SKM-1 (cell line): ENCODE data around the gene SGPL1.

Source experiments
- DNase-seq: peaks from one replicate; lab custom pipeline; 2025; ENCODE audit not compliant: unreplicated experiment; lab: John Stamatoyannopoulos, UW

The SGPL1 gene

DNA sequence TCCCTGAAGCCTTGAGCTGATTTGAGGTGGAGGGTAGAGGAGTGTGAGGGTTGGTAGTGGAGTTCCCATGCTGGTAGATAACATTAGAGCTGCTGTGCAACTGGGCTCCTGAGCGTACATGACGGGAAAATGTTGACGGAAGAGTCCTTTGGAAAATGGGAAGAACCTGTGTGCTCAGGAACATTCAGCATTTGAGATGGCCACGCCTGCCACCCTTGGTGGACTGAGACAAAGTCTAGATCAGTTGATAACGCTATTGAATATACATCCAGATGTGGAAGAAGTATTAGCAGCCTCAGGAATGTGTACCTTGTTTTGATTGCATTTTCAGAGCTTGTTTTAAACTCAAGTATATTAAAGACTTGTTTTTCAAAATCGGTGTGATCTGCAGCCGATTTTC is 56.5 kb downstream of the SGPL1 start:
- DNase-seq, result no peak

DNA sequence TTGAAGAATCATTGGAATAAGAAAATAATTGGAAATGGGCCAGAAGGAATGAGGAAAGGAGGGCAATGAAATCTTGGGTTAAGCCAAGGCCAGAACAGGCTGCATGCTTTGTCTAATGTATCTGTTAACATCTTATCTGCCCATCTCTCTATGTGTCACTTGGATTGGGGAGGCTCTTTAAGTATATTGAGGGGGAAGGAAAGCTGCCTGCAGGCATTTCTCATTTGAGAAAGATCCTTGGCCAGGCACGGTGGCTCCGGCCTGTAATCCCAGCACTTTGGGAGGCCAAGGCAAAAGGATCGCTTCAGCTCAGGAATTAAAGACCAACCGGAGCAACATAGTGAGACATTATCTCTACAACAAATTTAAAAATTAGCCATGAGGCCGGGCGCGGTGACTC is 58.3 kb downstream of the SGPL1 start:
- DNase-seq, result no peak

DNA sequence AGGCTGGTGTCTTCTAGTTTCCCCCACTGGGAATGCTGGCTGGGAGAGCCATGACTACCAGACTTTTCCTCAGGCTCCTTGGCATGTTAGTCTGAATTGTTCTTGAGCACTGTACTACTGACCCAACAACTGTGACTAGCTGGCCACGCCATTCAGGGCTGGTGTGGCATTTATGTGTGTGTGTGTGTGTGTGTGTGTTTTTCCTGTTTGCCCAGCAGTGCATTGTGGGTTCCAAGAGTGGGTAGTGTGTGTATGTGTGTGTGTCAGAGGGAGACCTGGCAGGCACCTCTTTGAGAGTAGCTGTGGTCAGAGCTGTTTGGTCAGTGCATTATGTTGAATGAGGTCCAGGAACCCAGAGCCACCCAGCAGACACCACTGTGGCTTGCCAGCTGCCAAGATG is 63.5 kb downstream of the SGPL1 start:
- no peak for DNase-seq

DNA sequence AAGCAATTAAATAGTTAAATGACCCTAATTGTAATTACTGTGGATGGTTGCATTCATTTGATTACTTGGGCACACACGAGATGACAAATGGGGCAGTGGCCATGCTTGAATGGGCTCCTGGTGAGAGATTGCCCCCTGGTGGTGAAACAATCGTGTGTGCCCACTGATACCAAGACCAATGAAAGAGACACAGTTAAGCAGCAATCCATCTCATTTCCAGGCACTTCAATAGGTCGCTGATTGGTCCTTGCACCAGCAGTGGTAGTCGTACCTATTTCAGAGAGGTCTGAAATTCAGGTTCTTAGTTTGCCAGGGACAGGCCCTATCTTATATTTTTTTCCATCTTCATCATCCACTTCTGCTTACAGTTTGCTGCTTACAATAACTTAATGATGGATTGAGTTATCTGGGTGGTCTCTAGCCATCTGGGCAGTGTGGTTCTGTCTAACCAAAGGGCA is 64.4 kb downstream of the SGPL1 start:
- DNase-seq, result peak; percentile 41

DNA sequence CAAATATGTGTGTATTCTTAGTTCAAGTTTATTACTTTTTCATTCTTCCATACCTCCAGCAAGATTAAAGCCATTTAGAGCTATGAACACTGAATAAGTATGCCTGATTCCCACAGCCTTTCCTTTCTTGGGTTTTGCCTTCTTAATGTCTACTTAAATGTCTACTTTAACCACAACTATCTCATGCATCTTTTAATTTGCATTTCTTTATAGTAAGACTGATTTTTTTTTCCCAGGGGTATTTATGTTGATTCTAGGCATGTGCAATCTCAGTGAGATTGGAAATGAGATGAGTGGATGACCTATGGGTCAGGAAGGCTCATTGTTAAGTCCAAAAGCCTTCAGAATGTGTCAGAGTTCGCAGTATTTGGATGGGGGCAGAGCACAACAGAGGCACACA is 69.0 kb downstream of the SGPL1 start:
- no peak for DNase-seq

DNA sequence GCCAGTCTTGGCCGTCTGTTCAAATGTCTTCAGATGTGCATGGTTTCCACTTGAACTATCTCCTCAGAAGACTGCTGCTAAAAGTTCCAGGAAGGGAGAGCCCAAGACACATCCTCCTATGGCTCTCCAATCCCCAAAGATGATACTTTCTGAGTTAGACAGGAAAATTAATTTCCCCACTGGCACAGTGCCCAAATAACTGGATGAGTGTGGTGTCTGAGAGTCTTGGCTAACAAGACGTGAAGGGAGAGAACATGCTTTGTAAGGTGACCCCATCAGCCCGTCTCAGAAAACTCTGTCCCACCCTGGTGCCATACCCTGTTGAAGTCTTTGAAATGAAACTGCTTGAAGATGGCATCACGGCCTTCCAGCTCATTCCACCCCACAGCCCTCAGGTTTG is 69.7 kb downstream of the SGPL1 start:
- DNase-seq, result no peak

DNA sequence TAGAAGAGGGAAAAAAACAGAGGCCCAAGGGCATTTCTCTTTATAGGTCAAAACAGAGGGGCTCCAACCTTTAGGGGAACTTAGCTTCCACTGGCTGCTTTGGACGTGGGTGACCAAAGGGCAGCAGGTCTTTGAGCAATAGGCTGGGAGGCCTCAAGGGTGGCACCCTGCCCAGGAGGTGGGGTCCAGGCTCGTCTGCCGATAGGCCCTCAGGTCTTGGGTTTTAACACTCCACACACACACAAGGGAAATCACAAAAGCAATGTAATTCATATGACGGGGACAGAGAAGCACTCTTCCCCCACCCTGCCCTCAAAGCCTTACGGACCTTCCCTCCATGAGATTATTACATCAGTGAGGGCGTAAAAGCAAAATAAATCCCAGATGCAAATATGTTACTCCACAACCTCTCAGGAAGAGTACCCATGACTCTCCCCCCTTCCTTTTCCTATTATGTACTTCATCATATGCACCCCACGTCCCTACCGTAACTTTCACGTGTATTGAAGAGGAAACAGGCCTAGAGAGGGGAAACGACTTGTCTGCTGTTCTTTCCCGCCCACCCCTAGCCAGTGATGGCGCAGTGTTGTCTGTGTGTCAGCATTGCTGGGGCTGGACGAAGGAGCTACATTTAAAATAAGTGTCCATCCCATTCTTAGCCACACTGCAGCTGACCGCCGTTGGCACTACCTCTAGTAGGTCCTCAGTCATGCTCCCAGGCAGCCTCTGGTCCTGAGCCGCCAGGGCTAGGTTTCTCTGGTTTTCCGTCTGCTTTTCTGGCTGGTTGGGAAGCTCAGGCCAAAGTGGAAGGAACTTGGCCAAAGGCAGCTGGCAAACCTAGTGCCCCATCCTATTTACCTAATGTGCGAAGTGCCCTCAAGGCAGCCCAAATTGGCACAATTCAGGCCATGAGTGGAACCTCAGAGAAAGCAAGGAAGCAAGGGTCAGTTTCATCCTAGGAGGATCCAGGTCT is 70.5 kb downstream of the SGPL1 start:
- DNase-seq, result no peak

DNA sequence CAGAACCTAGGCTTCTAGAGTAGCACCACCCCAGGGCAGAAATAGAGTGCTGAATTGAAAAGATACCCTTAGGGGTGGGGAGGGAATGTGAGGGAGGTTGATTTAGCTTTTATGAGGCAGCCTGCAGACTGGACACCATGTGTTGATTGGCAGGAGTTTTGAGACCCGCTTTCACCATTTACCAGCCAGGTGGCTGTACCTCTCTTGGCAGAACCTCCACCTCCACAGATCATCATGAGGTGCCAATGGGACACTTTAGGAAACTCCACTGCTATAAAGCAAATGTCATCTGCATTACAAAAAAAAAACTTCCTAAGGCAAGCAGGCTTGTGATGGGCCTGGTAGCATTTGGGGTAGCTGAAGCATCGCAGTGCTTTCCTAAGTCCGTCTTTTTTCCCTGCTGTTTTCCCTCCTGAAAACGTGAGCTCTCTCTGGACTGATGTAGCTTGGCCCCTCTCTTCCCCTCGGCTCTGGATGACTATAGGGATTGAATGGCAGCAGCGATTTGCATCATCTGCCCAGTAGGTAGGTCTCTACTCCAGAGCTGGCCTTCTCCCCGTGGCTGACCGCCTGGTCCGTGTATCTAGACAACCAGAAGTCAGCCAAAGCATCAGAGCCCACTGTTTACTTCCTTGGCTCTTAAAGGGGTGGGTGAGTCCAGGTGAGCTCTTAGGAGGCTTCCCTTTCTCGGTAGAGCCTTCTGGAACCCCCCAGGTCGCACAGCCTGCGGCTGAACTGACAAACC is 71.3 kb downstream of the SGPL1 start:
- no peak for DNase-seq

DNA sequence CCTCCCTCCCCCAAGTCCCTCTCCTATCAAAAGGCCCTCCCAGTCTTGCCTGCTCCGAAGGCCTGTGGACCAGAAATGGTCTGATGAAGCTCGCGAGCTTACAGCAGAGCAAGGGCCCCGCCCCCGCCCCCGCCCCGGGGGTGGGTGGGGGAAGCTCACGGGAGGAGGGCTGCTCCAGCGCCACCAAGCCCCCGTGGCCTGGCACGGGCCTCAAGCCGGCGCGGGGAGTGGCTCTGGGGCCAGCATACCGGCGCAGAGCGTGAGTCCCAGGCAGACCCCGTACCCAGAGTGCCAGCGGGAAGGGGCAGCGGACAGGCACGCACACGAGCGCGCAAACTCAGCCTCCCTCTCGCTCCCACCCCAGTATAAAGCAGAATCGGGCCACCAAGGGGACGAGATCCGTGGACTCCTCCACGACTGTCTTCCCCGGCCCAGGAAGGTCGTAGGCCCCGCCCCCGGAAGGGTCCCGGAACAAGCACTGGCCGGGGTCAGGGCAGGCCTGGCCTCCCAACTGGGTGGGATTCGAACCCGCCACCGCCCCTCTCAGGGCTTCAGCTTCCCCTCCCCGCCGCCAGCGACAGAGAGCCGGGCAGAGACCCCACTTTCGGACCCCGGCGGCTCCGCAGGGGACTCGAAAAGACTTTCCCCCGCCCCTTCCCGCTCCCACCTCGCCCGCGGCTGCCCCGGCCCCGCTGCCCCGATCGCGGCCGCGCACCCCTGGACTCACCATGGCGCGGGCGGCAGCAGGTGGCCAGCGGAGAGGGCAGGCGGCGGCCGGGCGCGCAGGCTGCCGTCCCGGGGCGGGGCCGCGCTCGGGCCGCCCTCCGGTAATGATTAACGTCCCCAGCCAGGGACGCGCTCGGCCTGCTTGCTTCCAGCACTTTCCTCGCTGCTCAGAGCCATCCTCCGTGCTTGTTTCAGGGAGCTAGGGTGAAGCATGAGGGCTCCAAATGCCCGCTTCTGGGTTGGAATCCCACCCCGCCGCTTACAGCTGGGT is 72.4 kb downstream of the SGPL1 start, which contains the start of gene PCBD1:
TSS of gene PCBD1 (minus strand) at position 762 of the 997 bp plus-strand sequence. CDS start at position 730, 32 bp downstream.
- DNase-seq, result no peak

DNA sequence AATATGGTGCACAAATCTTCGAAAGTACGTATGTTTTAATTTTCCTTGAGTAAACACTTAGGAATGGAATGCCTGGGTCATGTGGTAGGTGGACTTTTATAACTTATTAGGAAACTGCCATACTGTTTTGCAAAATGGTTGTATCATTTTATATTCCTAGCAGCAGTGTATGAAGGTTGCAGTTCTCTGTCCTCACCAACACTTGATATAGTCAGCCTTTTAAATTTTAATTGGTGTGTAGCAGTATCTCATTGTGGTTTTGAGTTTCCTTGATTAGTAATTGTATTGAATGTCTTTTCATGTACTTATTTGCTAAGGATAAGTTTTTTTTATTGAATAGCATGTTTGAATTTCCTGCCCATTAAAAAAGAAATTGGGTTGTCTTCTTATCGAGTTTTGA is 73.5 kb downstream of the SGPL1 start:
- DNase-seq, result no peak

DNA sequence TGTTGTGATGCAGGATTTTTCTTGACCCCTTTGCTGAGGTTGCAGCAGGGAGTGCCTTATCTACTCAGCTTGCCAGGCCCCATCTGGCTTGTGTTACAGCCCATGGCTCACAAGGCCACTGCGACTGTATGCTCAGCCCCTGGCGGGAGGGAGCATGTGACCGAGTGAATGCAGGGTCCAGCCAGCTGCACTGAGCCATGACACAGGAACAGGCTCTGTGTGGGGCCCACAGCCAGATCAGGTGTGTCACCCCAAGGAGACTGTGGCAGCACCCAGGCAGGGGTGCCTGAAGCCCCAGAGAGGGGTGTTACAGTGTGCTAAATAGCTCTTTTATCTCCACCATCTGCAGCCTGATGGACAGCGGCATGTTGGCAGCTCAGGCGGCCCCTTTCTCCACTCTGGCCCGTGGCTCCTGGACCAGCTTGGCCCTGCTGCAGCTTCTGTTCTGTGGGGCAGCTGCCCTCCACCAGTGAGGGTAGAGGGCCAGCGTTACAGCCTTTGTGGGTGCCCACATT is 75.2 kb downstream of the SGPL1 start:
- no peak for DNase-seq

DNA sequence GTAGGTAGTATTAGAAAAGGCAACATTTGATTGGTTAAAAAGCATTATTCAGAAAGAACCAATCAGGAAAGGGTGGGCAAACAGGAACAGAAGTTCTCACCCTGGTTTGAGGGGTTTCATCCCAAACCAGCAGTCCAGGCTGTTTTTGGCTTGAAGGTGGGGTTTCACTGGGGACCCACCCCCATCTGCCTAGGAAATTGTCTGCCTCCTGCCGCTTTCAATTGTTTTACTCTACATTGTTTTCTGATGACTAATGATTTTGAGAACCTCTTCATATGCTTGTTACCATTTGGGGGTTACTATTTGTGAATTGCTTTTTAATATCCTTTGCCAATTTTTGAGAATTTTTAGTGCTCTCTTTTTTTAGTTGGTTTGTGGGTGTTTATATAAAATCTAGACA is 75.9 kb downstream of the SGPL1 start:
- DNase-seq, result no peak

DNA sequence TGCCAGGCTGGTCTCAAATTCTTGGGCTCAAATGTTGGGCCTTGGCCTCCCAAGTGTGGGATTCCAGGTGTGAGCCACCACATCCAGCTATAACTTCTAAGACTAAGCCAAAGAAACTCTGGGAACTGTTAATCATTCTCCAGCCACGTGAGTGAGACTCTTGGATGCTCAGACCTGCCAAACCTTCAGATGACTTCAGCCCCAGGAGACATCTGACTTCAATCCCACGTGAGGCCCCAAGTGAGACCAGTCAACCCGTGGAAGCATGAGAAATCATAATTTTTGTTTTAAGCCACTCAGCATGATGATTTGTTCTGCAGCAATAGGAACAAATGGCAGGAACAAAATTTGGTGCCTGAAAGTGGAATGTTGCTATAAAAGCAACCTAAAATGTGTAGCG is 76.9 kb downstream of the SGPL1 start:
- DNase-seq, result no peak

DNA sequence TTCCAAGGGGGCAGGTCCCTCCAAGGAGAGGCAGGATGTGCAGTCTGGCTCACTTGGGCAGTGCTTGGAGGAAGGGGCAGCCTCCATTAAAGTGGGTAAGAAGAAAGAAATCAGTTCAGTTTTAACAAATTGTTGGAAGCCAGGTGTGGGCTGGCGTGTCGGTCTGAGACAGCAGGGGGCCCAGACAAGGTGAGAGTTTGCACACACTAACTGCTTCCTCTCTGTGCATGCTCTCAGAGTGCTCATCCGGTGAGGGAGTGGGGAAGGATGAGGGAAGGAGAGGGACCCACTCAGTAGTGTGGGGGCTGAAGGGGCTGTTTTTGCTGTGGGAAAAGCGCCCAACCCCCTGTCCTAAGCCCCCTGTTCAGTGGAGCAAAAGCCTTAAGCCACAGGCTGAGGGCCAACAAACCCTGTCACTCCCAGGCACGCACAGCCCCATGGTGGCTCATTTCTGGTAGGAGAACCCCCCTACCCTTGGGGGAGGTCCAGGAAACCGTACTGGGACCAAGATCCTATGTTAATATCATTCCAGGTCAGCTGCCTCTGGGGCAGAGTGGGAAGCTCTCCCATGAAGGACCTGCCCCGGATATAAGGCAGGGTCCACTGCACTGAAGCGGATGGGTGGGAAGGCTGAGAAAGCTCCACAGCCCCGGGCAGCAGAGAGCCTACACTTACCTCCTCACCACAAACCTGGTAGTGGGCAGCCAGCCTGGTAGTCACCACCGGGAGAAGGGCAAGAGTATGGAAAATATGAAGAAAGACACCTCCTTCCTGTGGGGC is 77.7 kb downstream of the SGPL1 start:
- DNase-seq, result no peak

DNA sequence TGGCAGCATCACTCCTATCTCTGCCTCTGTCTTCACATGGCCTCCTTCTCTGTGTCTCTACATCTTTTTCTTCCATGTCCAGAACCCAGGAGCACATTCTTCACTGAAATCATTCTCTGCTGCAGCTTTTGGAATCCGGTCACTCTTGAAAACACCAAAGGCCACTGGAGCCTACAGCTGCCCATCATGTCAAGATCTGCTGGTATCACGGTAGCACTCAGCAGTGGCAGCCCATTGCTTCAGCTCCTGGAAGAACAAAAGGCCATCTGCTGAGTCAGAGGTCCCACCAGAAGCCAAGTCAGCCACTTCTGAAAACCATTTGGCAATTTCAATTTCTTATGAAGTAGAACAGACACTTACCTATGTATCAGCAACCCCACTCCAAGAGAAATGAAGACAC is 78.7 kb downstream of the SGPL1 start:
- no peak for DNase-seq

DNA sequence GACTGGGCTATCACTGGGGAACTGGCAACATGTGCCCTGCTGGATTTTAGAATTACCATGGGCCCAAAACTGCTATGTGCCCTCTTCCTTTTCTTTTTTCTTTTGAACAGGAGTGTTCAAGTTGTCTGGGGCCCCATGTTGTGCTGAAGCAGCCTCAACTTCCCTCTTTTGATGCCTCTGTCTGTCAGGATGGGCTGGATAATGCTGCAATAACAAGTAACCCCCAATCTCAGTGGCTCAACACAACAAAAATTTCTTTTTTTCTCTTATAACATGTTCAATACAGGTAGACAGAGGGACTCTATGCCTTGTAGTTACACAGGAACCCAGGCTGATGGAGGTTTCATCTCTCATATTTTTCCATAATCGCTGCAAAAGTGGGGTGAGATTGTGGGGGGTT is 80.8 kb downstream of the SGPL1 start:
- no peak for DNase-seq

DNA sequence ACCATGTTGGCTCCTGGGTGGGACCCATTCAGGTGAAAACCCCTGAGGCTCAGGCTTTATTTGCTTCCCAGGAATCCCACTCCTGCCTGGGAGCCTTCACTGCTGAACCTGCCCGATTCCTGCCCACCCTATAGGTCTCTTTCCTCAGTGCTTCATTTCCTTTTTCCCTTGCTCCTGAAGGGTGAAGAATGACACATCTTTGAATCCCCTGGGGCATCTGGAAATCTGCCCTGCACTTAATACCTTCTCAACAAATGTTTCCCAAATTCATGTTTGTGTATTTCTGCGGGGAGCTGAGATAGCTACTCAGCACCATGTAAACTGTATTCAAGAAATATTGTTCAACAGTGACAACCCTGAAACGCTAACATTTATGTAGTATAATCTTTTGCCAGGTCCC is 82.9 kb downstream of the SGPL1 start:
- DNase-seq, result no peak

DNA sequence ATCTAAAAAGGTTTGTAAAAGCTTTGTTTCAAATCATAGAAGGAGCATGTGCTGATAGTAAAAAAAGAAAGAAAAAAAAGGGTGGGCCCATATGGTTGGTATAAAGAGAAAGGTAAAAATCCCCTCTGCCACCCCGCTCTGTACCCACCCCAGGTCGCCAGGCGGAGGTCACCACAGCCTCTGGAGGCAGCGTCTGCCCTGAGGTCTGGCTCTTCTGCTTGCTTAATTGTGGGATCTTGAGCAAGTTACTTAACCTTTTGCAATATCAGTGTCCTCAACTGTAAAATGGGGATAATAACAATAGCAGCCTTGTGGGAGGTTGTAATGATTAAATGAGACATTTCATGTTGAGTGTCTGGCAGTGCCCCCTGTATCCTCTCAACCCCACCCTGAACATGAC is 83.3 kb downstream of the SGPL1 start:
- DNase-seq, result peak; percentile 23

DNA sequence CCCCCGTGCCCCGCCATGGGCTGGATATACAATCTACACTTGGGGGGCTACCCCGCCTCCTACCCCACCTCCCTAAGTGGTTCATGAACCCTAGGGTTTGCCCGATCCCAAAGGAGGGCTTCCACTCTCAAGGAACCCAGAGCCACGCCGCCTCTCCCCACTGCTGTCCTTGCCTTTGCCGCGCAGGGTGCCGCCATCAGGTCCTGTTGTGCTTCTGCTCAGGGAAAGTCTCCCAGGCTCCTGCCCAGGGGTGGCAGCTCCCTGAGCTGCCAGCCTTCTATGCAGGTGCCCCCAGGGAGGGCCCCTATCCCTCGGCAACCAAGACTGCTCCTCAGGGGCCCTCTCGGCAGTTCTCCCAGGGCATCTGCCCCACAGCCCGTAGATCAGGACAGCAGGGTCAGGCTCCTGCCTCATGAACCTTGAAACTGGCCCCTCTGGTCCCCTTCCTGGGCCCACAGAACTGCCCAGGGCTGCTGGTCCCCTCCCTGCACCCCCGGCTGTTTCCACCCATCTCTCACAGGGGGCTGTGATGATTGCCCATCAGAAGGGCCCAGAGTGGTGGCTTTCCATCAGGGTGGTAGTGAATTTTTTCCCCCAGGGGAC is 85.6 kb downstream of the SGPL1 start:
- DNase-seq, result no peak
